HepG2 (cell line): Measurements from ENCODE around the gene ALG9. TPM values are rescaled to one million over a fixed set of nuclear protein-coding genes. Genes with fewer than 3 reads are reported as not detected.

Source experiments
- BRD4 ChIP-seq: sonication (generic); formaldehyde crosslinking; IDR thresholded peaks from 2 replicates; pipeline ENCODE4 v1.4.0; 2020; ENCODE audit warnings: missing genetic modification reagents
- FOSL1 ChIP-seq: sonication (generic); formaldehyde crosslinking; IDR thresholded peaks from 2 replicates; pipeline ENCODE4 v1.9.0; 2021; ENCODE audit warnings: missing genetic modification reagents, borderline replicate concordance
- GATAD2A ChIP-seq: IDR thresholded peaks from 2 replicates; pipeline ENCODE4 v1.6.1; 2016
- HNRNPL ChIP-seq: fragments of 200-400 bp; formaldehyde crosslinking; IDR thresholded peaks from 2 replicates; pipeline ENCODE4 v1.6.1; 2017; ENCODE audit warnings: mild to moderate bottlenecking, low read depth, low read length
- KDM5B ChIP-seq: sonication (generic); formaldehyde crosslinking; IDR thresholded peaks from 2 replicates; pipeline ENCODE4 v1.4.0; 2020; ENCODE audit warnings: missing genetic modification reagents, mild to moderate bottlenecking, borderline replicate concordance
- KLF6 ChIP-seq: IDR thresholded peaks from 2 replicates; pipeline ENCODE4 v1.8.0; 2016; ENCODE audit warnings: missing biosample characterization, missing genetic modification reagents
- NFE2L2 ChIP-seq: fragments of 150-350 bp; IDR thresholded peaks from 2 replicates; pipeline ENCODE4 v1.6.1; 2014; ENCODE audit warnings: low read length
- NPAS2 ChIP-seq: sonication (generic); formaldehyde crosslinking; IDR thresholded peaks from 2 replicates; pipeline ENCODE4 v1.8.0; 2022; ENCODE audit warnings: mild to moderate bottlenecking, missing genetic modification reagents, borderline replicate concordance
- PHB2 ChIP-seq: fragments of 450-650 bp; IDR thresholded peaks from 2 replicates; pipeline ENCODE4 v1.6.1; 2018; ENCODE audit not compliant: partially characterized antibody
- RXRA ChIP-seq: sonication (generic); formaldehyde crosslinking; IDR thresholded peaks from 2 replicates; pipeline ENCODE4 v1.5.1; 2020; ENCODE audit warnings: missing genetic modification reagents
- SAP130 ChIP-seq: IDR thresholded peaks from 2 replicates; pipeline ENCODE4 v1.6.1; 2016; ENCODE audit warnings: low read depth
- TGIF2 ChIP-seq: IDR thresholded peaks from 2 replicates; pipeline ENCODE4 v1.6.1; 2016; ENCODE audit warnings: control low read depth, missing compliant biosample characterization
- ZBTB10 ChIP-seq: sonication (generic); formaldehyde crosslinking; IDR thresholded peaks from 2 replicates; pipeline ENCODE4 v1.4.0; 2020; ENCODE audit warnings: missing genetic modification reagents, borderline replicate concordance
- ZMYM3 ChIP-seq: sonication (generic); formaldehyde crosslinking; IDR thresholded peaks from 2 replicates; pipeline ENCODE4 v1.5.1; 2020; ENCODE audit warnings: mild to moderate bottlenecking, missing genetic modification reagents
- ZNF335 ChIP-seq: sonication (generic); formaldehyde crosslinking; IDR thresholded peaks from 2 replicates; pipeline ENCODE4 v1.4.0; 2020; ENCODE audit warnings: missing genetic modification reagents
- ZNF430 ChIP-seq: sonication (generic); formaldehyde crosslinking; IDR thresholded peaks from 2 replicates; pipeline ENCODE4 v1.9.0; 2021; ENCODE audit warnings: mild to moderate bottlenecking, missing genetic modification reagents
- ZNF720 ChIP-seq: sonication (generic); formaldehyde crosslinking; IDR thresholded peaks from 2 replicates; pipeline ENCODE4 v1.4.0; 2020; ENCODE audit warnings: missing genetic modification reagents
- ZNF746 ChIP-seq: sonication (generic); formaldehyde crosslinking; IDR thresholded peaks from 2 replicates; pipeline ENCODE4 v1.8.0; 2022; ENCODE audit warnings: mild to moderate bottlenecking, missing genetic modification reagents
- ZNF850 ChIP-seq: sonication (generic); formaldehyde crosslinking; conservative IDR thresholded peaks from 2 replicates; pipeline ENCODE4 v1.9.0; 2021; ENCODE audit warnings: mild to moderate bottlenecking, missing genetic modification reagents
- ZSCAN29 ChIP-seq: sonication (generic); formaldehyde crosslinking; conservative IDR thresholded peaks from 2 replicates; pipeline ENCODE4 v1.4.0; 2020; ENCODE audit warnings: mild to moderate bottlenecking, missing genetic modification reagents
- ZXDC ChIP-seq: sonication (generic); formaldehyde crosslinking; IDR thresholded peaks from 2 replicates; pipeline ENCODE4 v1.5.0; 2020; ENCODE audit warnings: mild to moderate bottlenecking, missing genetic modification reagents
- polyA plus RNA-seq, 8 experiments: library from polyadenylated mRNA; depleted of rRNA in 3 of 8; stranded (reverse) in 7 of 8; unstranded in 1 of 8; fragments of >200 nt; fragmentation: Illumina TruSeq in 4 of 8; extraction: Trizol in 4 of 8; gene quantifications; 2 replicates each; pipeline versions ENCODE4 v1.2.1 to v1.2.3, GENCODE V29; 2011 to 2016; ENCODE audit warnings: low read depth in 4 of 8, missing spikeins in 1 of 8, mixed read lengths in 1 of 8; ENCODE audit not compliant: insufficient read depth in 1 of 8
- total RNA-seq, 5 experiments: library from RNA; depleted of rRNA; stranded (reverse); fragments of >200 nt; fragmentation: Illumina TruSeq; extraction: Trizol; gene quantifications; 2 replicates each; pipeline ENCODE4 v1.2.3, GENCODE V29; 2016; ENCODE audit warnings: low read depth in 1 of 5
- TF ChIP-seq, protein P1 (sequence below): sonication (generic); formaldehyde crosslinking; IDR thresholded peaks from 2 replicates; pipeline ENCODE4 v1.8.0; 2022; ENCODE audit warnings: missing genetic modification reagents, mild to moderate bottlenecking, inconsistent platforms, borderline replicate concordance
- TF ChIP-seq, protein P2 (sequence below), 2 experiments: fragments of 450-650 bp in 1 of 2; sonication (generic) in 1 of 2; formaldehyde crosslinking; IDR thresholded peaks; 2 replicates each; pipeline versions ENCODE4 v1.5.0 to v1.8.0; 2020 to 2022; ENCODE audit warnings: mild to moderate bottlenecking in 1 of 2, missing genetic modification reagents in 1 of 2

Gene ALG9
- total and polyA plus RNA-seq, 2 of the 13 experiments (the other 11 are each of a cell fraction or from before 2014, with no cell fraction given), result 39.4 to 40.6 TPM

- TF ChIP-seq FOSL1 (CRISPR knock-in tag) (no peak), KLF6 (CRISPR knock-in tag) (peak; percentile 54; the same call in 1 of the 2 replicates), ZNF335 (CRISPR knock-in tag) (peak; percentile 43; the same call in 1 of the 2 replicates), ZNF850 (CRISPR knock-in tag) (no peak), PHB2 (no peak), TGIF2 (CRISPR knock-in tag) (peak; percentile 12; the same call in 1 of the 2 replicates), ZNF746 (CRISPR knock-in tag) (peak; percentile 13; the same call in 1 of the 2 replicates), ZBTB10 (CRISPR knock-in tag) (no peak), BRD4 (peak; percentile 74; the same call in 1 of the 2 replicates), ZSCAN29 (CRISPR knock-in tag) (peak; percentile 87), GATAD2A (CRISPR knock-in tag) (peak; percentile 53; the same call in 1 of the 2 replicates), NPAS2 (CRISPR knock-in tag) (no peak), SAP130 (CRISPR knock-in tag) (peak; percentile 93), ZMYM3 (CRISPR knock-in tag) (peak; percentile 42; the same call in 1 of the 2 replicates), ZNF430 (CRISPR knock-in tag) (peak; percentile 86; the same call in 1 of the 2 replicates), ZXDC (CRISPR knock-in tag) (no peak), NFE2L2 (no peak), HNRNPL (0 out of 2 replicates have a peak, but pooled peaks have one; percentile 10), KDM5B (peak; percentile 89), ZNF720 (CRISPR knock-in tag) (no peak), RXRA (CRISPR knock-in tag) (peak; percentile 92)
- TF ChIP-seq, protein P1, sequence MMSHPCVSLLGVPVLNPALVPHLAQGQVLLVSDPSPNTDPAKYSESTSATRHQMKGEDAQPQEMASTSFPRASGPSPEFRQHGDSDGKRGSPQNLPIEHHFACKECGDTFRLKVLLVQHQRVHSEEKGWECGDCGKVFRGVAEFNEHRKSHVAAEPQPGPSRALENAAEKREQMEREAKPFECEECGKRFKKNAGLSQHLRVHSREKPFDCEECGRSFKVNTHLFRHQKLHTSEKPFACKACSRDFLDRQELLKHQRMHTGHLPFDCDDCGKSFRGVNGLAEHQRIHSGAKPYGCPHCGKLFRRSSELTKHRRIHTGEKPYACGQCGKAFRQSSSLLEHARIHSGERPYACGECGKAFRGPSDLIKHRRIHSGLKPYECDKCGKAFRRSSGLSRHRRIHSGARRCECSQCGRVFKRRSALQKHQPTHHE (CRISPR knock-in tag), result peak; percentile 60; the same call in 1 of the 2 replicates
- TF ChIP-seq, protein P2, sequence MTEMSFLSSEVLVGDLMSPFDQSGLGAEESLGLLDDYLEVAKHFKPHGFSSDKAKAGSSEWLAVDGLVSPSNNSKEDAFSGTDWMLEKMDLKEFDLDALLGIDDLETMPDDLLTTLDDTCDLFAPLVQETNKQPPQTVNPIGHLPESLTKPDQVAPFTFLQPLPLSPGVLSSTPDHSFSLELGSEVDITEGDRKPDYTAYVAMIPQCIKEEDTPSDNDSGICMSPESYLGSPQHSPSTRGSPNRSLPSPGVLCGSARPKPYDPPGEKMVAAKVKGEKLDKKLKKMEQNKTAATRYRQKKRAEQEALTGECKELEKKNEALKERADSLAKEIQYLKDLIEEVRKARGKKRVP (CRISPR knock-in tag; IDR thresholded peaks at IDR 0.05), result no peak; a peak in 1 of 4 replicates
These were observed 7.7 kb upstream of the ALG9 start, which contains the start of the genes CFAP68 and FDXACB1 (continued) for GRCh38 chr11:111878849-111879636.
